ENCODE data around the gene HNRNPR.
"Not testable (repeated sequence)": the region's sequence is repeated elsewhere in the genome, so short reads cannot be mapped to it uniquely, and the experiment has no call there.

The HNRNPR gene

DNA sequence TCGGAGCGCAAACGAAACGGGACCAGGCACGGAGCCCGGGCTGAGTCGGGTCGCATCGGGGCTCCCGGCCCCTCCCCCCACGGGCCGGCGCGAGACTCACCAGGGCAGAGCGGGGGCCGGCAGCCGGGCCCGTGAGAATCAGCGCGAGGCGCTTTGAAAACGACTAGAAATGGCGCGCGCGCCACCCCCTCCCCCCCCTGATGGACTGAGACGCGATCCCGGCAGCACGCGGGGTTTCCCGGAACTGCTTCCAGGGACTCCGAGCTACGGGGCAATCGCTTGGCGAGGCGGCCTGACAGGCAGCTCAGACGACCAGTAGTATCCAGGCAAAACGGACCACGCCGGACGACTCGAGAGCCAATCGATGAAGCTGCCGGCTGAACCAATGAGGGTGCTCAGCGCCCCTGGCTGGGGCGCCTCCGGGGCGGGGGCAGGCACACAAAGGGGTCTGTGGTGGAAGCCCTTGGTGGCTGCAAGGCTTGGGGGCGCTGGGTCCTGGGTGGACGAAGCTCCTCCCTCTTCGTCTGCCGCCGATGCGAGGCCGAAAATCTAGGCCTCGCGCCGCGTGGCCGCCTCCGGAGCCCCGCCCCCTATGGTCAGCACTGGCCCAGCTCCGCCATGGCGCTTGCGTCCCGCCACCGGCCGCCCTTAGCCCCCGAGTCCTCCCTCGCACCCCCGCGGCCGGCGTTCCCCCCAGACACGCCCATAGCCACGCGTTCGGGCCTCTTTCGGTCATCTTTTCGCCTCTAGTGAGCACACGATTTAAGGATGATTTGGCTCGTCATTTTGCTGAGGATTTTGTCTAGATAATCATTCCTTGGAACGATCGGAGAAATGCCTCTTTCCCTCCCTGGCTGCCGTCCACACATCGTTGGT lies at the start of gene HNRNPR:
Gene HNRNPR (minus strand): TSS at position 174 of the 876 bp plus-strand sequence. CDS start 3,276 bp downstream, outside the sequence.
- peak; percentile 96 to 98 (median 97) for DNase-seq (ENCODE audit: low read depth in 3 of 3)

DNA sequence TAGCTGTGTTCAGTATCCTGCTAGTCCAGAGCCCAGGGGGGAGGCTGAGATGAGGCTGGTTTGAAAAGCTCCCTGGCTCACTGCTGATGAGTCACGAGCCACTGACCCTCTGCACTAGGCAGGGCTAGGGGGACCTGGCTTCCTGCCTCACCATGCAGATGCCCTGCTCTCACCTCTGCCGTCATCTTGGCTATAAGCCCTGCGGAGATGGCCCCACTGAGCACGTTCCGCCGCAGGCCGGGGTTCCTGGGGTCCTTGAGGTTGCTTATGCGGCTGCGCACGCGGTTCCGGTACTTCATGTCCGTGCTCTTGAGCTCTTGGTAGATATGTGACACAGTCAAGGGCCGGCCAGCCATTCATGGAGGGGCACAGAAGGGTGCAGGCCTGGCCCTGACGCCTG lies 49.6 kb upstream of the HNRNPR start:
- DNase-seq (ENCODE audit: low read depth in 3 of 3): no peak

DNA sequence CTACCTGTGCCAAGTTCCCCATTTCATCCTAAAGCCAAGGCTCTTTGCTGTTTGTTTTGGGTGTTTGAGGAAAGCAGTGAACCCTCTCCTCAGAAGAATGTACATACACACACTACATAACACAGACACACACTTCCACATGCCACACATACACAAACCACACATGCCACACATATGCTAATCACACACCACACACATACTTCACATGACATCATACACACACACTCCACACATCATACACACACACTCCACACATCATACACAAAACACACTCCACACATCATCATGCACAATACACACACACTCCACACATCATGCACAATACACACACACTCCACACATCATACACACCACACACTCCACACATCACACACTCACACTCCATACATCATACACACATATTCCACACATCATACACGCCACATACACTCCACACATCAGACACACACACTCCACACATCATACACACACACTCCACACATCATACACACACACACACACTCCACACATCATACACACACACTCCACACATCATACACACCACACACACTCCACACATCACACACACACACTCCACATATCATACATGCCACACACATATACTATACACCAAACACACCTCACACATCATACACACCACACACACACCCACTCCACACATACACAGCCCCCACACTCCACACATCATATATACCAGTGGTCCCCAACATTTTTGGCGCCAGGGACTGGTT lies 48.2 kb upstream of the HNRNPR start:
- no peak for DNase-seq (ENCODE audit: low read depth in 3 of 3)

DNA sequence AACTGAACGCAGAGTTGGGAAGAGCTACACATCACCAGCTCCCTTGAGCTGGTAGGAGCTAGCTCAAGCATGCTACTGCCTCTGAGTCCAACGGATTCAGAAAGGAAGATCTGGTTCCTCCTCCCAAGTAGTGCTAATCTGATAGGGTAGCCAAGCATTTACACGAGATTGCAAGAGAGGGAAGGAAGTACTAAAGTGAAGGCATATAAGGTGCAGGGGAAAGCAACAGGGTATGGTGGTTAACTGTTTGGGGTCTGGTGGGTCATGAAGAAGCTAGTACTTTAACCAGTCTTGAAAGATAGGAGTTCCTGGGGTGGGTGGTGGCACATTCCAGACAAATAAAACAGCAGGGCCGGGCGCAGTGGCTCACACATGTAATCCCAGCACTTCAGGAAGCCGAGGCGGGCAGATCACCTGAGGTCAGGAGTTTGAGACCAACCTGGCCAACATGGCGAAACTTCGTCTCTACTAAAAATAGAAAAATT lies 45.8 kb upstream of the HNRNPR start:
- no peak for DNase-seq (ENCODE audit: low read depth in 3 of 3)

DNA sequence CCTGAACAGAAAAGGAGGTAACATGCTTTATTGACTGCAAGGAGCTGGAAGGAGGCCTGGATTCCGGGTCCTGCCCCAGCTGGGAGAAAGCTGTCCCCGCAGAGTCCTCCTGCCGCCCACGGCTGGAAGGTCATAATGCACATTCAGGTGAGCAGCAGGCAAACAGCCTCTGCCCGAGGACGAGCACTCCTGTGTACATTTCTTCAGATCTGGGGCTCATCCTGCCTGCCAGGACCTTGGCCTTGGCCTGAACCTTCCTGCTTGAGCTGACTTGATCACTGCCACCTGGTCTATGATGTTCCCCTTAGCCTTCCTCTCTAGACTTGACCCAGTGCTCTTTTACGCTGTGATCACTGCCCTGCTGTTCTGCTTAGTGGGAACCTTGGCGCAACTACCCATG lies 43.4 kb upstream of the HNRNPR start:
- no peak for DNase-seq (ENCODE audit: low read depth in 3 of 3)

DNA sequence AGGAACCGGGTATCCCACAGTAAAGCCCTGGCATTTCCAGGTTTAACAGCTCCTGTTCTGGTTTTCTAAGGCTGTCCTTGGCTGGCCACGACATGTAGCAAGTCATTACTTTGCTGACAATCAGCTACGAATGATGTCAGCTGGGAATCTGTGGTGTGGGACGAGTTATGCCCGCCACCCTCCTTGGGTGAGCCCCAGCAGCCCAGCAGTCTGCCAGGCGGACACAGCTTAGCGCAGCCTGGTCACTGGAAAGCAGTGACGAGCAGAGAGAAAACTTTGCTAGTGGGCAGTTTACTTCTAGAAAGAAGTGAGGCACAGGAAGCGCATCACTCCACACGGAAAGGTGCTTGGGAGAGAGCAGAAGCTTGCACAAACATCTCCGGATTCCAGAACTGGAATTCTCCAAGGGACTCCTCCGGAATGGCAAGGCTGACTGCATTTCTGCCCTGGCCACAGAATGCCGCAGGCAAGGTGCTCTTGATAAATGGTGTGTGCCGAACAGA lies 41.1 kb upstream of the HNRNPR start:
- DNase-seq (ENCODE audit: low read depth in 3 of 3): no peak

DNA sequence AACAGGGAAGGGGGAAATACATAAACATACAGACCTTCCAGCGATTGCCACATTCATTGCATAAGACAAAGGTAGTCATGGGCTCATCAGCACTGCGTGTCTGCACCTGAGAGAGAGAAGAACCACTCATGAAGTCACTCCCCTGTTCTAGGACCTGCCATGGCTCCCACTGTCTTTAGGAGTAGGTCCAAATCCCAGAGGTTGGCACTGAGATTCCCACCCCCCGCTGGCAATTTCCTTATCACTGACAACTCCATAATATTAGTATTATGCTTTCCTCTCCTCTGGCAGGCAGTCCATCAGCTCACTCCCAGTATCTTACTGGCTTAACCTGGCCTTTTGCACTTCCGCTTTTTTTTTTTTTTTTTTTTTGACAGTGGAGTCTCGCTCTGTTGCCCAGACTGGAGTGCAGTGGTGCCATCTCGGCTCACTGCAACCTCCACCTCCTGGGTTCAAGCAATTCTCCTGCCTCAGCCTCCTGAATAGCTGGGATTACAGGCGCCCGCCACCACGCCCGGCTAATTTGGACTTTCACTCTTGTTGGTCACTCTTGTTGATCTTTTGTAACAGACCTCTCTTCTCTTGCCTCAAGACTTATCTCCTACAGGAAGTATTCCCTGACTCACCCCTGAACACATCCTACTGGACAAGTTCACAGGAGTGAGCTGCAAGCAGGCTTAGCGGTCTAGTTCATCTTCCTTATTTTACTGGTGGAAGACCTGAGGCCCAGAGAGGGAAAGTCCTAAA lies 40.4 kb upstream of the HNRNPR start:
- no peak for DNase-seq (ENCODE audit: low read depth in 3 of 3)

DNA sequence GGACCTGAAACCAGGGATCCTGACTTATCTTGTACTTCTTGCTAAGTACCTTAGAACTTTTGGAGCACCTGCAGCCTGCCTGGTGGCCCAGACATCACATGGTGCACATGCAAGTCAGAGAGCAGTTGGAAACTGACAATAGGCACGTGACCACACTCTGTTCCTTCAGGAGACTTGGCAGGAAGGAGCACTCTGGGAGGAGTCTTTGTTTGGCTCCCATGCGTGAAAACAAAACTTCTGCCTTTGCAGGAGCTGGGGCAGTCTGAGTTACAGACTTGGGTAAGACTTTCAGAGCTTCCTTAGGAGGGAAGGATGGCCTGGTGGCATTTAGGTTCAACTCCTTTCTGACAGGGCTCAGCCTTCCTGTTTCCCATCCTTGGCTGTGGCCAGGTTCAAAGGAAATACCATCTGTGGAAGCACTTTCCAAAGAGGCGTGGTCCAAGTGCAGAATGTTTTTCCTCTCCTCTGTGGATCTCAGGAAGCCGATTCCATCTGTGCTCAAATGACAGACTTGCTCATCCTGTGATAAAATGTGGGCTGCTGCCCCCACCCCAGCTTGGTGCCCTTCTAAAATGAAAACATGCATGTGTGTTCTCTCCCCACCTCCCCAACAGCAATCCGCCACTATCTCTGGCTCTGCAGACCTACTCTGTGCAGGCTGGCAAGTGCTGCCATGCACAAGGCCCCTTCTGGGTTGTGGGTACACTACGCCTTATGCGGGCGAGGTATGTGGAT lies 39.7 kb upstream of the HNRNPR start:
- no peak for DNase-seq (ENCODE audit: low read depth in 3 of 3)

DNA sequence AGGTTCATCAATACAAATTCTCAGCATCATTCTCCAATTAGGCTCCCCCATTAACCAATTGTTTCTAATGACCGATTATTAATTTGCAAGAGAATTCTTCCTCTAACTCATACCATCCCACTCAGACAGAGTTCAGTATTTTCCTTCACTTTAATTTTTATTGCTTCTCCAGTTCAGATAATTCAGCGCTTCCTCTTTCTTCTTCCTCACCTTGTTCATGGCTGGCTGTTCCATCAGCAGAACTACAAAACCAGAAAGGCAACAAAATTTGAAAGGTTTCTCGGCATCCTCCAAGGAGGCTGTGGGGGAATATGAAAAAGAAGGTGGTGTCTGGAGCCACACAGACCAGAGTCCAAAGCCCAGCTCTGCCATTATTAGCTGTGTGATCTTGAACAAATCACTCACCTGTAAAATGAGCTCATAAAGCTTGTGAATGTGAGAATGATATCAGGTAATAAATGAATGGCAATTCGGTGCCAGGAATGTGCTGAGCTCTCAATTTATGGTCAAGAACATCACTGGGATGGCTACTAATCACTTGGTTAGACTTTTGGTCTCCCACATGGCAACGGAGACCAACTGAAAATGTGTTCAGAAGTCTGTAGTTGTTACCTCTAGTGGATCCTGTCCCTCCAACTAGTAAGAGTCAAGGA lies 37.3 kb upstream of the HNRNPR start:
- no peak for DNase-seq (ENCODE audit: low read depth in 3 of 3)

DNA sequence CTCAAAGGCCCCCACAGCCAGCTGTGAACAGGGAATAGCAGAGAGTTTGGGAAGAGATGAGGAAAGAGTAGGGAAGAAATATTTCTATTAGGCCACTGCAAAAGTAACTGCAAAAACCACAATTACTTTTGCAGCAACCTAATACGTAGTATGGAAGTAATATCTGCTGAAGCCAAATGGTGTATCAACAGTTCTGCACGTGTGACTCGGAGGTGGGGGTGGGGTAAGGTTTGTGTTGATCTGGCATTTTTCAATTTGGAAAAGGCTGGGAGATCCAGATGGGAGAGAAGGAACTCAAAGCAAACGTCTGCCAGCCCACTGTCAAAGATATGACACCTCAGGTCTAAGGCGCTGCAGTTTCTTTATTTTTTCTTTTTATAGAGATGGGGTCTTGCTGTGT lies 36.6 kb upstream of the HNRNPR start:
- no peak for DNase-seq (ENCODE audit: low read depth in 3 of 3)

DNA sequence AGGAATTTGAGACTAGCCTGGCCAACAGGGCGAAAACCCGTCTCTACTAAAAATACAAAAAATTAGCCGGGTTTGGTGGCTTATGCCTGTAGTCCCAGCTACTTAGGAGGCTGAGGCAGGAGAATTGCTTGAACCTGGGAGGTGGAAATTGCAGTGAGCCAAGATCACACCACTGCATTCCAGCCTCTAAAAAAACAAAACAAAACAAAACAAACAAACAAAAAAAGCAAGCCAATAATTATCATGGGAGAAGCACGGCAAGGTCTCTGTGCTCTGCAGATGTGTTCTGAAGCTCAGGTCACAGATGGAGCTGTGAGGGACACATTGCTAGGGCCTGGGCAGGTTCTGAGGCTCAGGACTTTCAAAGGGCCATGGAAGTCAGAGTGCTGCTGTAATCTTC lies 36.2 kb upstream of the HNRNPR start:
- DNase-seq (ENCODE audit: low read depth in 3 of 3): not testable (repeated sequence)

DNA sequence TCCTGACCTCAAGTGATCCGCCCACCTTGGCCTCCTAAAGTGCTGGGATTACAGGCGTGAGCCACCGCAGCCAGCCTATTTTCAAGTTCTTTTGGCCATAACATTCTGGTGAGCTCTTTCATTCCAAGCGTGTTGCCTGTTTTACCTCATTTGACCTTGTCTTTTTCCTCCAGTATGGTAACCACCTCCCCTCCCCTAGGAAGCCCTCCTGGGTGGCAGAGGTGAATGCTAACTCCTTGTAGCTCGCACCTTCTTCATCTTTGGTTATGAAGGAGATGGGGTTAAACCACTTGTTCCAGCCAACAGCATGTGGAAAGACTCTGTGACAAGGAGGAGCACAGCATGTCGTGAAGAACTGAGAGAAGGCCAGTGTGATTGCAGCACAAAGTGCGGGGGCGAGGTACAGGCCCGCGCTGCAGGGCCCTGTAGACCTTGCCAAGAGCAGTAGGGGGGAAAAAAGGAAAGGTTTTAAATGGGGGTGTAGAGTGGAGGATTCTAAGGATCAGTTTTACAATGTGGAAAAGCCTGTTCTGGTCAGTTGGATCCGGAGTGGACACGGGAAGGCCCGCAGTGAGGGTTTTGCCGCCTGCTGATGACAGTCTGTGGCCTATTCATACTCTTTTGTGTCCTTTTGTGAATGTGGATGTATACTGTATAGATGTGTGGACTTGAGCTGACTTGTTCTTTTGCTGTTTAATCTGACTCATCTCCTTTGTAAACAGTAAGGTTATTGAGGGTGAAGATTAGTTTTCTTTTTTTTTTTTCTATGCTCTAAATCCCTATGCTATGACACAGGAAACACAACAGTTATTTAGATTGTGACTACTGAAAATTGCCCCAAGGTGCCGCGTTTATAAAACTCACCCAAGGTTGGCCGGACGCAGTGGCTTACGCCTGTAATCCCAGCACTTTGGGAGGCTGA lies 33.1 kb upstream of the HNRNPR start:
- DNase-seq (ENCODE audit: low read depth in 3 of 3): no peak

DNA sequence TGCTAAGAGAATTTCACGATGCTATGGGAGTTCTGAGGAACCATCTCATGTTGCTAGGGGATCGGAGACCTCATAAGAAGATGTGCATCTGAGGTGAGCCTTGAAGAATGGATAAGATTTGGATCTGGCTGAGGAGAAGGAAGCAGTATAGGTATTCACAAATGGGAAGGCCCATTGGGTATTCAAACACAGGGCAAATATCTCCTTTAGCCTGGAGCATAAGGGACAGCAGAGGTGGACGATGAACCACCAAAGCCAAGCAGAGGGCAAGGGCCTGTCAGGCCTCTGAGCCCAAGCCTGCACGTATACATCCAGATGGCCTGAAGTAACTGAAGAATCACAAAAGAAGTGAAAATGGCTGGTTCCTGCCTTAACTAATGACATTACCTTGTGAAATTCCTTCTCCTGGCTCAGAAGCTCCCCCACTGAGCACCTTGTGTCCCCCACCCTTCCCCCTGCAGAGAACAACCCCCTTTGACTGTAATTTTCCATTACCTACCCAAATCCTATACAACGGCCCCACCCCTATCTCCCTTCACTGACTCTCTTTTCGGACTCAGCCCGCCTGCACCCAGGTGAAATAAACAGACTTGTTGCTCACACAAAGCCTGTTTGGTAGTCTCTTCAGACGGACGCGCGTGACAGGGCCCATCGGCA lies 30.1 kb upstream of the HNRNPR start:
- DNase-seq (ENCODE audit: low read depth in 3 of 3): not testable (repeated sequence)

DNA sequence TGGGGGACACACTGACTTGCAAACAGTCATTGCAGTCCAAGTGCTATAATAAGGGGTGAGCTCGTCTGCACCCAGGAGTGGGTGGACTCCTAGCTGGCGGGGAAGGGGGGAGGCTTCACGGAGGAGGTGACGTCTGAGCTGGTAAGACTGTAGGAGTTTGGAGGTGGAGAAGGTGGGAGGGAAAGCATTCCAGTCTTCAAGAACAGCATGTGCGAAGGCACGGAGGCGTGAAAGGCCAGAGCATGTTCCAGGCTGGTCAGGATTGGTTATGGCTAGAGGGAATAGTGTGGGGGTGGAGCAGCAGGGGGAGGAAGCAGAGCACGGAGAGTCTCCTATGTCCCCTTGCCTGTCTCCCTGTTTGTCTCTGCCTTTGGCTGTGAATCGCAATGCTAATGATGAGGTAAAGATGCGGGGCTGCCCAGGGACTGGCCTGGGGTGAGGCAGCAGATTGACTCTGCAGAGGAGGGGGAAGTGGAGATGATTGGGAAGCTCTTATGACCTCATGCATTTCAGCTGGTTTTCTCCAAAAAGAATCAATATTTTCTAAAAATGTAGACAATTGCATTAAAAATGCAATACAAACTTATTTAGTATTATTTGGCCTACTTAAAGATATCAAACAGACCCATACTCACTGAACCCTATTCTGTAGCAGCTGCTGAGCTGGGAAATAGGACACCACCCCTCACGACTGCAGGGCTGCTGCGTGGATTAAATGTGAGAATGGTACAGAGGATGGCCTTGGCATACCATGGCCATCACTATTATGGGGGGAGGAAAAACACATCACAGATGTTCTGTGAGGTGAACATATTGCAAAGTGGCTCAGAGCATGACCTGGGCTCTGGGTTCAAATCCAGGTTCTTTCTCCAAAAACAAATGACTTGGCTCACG lies 28.1 kb upstream of the HNRNPR start:
- no peak for DNase-seq (ENCODE audit: low read depth in 3 of 3)

DNA sequence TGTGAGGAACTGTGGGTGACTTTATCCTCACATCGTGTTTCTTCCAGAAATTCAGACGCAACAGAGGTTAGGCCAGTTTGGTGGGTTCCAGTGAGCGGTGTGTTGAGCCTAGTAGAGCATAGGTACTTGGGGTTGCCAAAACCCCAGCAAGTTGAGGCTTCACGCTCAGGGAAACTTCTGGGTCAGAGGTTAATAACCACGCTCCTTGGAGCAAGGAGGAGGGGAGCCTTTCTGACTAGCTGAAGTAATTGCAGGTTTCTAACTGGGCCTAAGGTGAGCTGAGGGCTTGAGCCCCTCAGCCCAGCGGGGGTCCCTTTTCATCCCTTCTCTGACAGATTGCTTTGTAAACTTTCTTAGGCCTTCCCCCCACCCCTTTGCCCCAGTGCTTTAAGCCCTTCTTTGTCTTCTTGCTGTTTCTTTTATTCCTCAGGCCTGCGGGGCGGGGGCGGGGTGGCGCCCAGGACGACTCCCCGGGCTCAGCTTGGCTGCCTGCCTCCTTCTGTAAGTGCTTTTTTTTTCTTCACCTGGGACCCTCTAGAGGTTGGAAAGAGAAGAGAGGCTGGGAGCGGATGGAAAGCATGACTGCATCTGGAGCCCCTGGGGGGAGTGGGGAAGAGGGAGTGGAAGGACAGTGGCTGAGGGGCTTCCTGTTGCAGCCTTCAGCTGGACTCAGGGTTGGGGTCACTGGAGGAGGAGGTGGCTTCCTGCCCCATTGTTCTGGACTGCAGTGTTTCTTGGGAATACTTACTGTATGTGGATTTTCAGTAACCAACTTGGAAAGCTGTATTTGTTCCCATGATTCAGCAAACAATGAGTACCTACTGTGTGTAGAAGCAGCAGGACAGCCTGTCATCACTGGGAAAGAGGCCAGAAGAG lies 26.9 kb upstream of the HNRNPR start:
- no peak for DNase-seq (ENCODE audit: low read depth in 3 of 3)

DNA sequence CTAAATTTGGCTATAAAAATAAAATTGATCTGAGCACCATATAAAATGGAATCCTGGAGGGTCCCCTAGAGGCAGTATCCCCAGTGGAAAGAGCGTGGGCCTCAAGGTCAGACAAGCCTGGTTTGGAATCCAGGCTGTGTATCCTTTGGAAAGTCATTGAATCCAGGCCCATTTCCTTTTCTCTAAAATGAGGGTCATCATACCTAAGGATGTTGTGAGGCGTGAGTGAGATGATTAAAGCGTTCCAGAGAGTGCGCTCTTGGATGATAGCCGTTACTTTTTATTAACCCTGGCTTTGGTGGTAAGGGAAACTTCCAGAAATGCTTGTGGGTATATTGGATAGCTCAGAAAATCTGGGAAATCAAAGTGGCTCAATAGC lies 26.2 kb upstream of the HNRNPR start:
- DNase-seq (ENCODE audit: low read depth in 3 of 3): no peak
